ENCODE data around the gene ROMO1. TPM values are rescaled to one million over a fixed set of nuclear protein-coding genes. Genes with fewer than 3 reads are reported as not detected.

The ROMO1 gene
- polyA plus RNA-seq, 10 donors: 45.8 to 96.6 (median 63.3) TPM

DNA sequence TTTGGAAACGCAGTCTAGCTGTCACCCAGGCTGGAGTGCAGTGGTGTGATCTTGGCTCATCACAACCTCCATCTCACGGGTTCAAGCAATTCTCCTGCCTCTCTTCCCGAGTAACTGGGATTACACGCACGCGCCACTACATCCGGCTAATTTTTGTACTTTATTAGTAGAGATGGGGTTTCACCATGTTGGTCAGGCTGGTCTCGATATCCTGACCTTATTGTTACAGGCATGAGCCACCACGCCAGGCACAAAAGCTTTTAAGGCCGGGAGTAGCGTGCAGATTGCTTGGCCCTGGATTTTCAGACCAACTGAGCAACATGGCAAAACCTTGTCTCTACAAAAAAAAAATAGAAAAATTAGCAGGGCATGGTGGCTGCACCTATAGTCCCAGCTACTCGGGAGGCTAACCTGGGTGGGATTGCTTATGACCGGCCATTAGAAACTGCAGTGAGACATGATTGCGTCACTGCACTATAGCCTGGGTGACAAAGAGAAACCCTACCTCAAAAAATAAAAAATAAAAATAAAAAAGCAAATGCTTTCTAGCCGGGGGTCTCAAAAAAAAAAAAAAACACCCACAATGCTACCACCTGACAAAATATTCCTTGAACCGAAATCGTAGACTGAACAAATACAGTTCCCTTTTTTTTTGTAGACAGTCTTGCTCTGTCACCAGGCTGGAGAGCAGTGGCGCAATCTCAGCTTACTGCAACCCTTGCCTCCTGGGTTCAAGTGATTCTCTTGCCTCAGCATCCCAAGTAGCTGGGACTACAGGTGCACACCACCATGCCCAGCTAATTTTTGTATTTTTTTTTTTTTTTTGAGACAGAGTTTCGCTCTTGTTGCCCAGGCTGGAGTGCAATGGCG, 27.9 kb downstream of the ROMO1 start:
- no peak for DNase-seq

DNA sequence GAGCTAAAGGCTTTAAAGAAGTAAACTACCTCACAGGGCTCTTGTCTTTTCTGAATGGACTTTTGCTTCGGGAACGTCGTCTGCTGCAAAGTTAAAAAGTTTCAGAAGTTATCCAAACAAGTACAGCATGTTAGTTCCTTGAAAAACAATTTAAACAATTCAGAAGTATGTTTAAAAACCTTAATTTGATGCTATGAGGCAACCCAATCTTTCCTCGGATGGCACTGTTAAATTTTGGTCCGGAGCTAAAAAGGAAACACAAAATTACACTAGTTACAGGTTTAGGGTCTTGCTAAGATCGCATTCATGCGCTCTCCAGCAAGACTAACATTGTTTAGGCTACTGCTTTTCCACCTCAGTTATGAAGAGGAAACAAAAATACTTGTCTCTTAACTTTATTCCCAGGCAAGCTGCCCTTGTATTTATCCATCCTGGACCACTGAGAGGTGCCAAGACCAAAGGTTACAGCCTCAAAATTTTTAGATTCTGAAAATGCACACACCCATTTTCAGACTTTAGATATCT, 30.1 kb downstream of the ROMO1 start:
- DNase-seq: no peak

DNA sequence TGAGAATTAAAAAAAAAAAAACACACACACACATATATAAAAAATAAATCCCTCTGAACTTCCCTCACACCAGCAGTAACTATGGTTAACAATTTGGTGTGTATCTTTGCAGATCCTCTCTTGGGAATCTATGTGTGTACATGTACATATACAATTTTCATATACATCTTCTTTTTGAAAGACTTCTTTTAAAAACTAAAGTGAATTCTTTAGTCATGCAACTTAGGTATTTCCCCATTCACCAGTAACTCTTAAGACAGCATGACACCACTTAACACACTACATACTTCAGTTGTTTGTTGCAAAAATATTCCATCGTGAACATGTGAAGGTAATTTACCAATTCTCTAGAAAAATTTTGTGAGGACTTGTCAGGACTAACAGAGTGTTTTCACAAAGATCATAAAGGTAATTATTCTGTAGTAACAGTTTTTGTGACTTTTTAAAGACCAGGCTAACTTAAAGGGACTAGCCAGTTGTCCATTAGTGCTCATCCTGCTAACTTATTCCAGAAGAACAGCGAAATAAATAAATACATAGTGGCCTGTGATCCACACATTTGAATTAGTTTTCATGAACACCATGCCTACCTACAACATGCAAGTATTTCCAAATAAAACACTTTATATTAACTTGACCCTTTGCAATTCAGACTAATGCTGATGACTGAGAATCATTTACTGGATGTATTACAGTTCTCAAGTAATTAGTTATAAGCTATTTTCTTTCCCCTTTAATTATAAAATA, 30.8 kb downstream of the ROMO1 start:
- no peak for DNase-seq

DNA sequence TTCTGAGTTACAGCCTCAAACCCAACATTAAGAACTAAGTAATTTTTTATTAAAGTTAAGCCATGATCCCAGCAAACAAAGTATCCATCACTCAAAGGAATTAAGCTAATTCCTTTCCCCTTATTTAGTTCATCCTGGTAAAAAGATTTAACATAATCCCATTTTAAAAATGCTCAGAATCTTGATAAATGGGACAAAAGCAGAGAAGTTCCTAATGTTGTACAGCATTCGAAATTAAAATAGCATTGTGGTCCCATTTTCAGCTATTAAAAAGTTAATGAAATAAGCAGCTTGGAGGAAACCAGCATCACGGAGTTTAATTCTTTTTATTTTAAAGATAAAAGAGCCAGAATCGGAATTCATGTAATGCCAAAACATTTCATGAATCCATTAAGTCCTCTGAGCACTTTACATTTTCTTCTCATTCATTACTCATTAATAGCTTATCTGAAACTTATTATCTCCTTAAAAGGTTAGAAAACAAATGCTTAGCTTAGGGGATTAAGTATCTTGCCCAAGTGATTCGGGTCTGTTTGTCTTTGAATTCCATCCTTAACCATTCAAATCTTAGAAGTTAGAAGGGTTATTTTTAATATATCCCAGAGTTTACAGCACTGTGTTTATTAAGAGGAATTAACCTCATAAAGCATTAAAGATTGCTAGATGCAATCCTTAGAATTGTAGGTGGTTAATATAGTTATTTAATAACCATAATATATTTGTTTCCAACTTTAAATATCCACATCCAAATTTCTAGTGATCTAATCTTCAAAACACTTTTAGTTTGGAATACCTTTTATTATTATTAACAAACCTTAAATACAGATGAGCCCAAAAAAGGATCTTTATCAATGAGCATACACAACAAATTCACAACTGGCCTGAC, 31.6 kb downstream of the ROMO1 start:
- DNase-seq: no peak

DNA sequence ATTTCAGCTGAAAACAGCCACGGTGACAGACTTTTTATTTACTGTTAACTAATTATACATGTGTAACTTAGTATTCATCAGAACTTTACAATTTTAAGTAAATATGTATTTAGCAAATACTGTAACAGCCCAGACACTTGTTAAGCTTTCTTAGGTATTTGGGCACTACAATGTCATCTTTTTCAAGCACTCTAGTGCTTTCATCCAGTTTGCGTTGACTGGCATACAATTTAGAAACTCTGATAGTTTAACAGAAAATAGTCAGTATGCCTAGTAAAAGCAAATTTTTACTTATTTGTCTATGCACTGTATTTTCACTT, 32.2 kb downstream of the ROMO1 start:
- no peak for DNase-seq

DNA sequence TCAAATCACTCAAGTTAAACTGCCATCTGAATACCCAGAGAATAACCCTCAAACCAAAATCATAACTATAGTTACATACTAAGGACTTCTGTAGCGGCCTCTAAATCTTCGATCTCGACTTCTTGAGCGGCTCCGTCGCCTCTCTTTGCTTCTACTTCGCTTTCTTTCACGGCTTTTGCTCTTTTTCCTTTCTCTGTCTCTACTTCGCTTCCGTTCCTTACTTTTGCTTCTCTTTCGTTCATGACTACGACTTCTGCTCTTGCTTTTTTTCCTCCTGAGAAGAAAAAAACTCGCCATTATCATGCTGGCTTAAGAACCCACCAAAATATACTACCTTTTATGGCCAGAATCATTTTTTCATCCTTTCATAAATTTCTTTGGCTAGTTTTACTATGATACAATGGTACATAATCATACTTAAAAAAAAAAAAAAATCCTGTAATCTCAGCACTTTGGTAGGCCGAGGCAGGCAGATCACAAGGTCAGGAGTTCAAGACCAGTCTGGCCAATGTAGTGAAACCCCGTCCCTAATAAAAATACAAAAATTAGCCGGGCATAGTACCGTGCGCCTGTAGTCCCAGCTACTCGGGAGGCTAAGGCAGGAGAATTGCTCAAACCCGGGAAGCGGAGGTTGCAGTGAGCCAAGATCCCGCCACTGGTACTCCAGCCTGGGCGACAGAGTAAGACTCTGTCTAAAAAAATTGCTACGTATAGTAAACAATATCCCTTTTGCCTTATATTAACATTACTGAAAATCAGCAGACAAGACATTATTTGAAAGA, 32.8 kb downstream of the ROMO1 start:
- no peak for DNase-seq

DNA sequence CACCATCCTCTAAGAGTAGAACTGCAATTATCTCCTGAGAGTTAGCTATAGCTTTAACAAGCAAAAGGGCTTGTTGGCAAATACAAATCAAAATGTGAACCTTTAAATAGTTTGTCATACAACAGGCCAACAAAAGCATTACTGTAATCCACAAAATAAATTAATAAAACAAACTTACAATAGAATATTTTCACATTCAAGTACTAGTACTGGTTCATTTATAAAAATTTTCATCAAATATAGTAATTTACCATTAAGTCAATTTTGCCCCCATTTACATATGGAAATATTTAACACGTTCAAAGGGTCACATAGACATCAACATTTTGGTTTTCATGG, 33.4 kb downstream of the ROMO1 start:
- no peak for DNase-seq

DNA sequence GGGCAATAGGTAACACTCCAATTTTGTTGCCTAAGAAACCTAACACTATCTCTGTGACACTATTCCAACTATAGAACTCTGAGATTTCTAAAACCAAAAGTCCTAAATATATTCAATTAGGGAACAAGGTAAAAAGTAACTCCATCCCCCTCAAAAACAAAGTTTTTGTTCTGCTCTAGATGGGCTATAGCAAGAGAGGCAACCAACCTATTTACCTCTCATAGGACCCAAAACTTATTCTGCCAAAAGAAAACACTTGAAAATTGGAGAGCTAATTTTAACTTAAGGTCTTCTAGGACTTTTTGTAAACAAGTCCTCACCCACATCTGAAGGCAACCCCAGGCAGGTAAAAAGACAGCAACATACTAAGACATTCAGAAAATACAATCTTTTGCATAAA, 35.2 kb downstream of the ROMO1 start:
- DNase-seq: no peak

DNA sequence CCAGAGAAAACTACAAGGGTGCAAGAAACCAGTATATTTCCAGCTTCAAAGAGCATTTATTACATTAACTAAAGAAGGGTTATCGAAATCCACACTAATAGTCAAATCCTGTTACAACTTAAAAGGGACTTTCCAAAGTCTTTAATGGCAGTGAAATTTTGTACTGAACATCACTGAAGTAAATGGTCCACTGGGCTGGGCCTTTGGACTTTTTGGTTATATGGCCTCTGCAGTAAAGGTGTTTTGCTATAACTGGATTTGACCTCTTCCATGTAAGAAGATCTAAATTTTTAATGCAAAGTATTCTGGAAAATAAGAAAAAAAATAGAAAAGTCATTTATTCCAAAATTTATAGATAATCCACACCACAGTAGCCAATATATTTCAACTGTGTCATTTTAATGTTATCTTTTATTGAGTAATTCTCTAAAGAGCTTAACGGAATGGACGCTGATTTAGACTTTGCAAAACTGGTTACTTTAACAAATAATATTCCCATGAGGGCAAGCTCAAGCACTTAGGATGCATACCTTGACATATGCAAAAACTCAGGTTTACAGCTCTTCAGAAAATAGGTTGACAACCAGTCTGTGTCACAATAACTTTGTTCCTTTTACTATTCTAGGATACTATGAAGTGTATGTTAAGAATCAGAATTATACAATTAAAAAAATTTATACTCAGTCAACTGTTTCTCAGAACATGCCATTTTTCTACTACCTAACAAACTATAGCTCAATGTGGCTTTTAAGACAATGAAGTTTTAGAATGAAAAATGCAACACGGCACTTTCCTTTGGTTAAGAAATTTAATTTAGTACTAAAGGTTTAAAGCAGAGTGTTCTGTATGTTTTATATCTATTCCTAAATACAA, 35.8 kb downstream of the ROMO1 start:
- DNase-seq: no peak

DNA sequence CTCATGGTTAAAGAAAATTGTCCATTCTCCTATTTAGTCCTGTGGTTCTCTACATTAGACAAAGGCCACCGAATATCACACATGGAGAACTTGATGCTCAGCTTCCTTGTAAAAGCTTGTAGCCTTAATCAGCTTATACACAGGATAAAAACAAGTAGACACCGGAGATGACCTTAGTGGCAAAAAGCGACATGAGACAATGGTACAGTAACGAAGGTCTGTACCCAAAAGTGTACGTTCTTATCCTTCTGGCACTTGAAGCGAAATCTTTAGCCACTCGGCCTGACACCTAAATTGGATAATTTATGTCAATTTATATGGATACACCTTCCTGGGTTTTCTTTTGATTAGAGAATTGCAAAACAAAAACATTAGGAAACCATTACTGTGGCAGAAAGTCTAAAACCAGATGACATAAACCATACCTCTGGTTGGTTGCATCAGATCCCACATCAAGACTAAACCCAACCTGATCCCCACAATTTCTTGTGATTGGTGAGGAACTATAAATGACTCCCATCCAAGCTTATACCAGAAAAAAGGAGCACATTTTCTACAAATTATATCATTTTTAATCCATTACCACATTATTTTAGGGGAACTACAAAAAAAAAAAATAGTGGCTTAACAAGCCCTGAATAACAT, 36.7 kb downstream of the ROMO1 start:
- DNase-seq: no peak

DNA sequence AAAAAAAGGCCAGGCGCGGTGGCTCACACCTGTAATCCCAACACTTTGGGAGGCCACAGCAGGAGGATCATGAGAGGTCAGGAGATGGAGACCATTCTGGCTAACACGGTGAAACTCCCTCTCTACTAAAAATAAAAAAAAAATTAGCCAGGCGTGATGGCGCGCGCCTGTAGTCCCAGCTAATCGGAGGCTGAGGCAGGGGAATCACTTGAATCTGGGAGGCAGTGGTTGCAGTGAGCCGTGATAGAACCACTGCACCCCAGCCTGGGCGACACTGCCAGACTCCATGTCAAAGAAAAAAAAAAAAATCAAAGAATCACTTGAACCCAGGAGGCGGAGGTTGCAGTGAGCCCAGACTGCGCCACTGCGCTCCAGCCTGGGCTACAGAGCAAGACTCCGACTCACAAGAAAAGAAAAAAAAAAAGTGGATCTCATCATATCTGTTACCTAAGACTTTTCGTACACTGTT, 38.7 kb downstream of the ROMO1 start:
- DNase-seq: no peak

DNA sequence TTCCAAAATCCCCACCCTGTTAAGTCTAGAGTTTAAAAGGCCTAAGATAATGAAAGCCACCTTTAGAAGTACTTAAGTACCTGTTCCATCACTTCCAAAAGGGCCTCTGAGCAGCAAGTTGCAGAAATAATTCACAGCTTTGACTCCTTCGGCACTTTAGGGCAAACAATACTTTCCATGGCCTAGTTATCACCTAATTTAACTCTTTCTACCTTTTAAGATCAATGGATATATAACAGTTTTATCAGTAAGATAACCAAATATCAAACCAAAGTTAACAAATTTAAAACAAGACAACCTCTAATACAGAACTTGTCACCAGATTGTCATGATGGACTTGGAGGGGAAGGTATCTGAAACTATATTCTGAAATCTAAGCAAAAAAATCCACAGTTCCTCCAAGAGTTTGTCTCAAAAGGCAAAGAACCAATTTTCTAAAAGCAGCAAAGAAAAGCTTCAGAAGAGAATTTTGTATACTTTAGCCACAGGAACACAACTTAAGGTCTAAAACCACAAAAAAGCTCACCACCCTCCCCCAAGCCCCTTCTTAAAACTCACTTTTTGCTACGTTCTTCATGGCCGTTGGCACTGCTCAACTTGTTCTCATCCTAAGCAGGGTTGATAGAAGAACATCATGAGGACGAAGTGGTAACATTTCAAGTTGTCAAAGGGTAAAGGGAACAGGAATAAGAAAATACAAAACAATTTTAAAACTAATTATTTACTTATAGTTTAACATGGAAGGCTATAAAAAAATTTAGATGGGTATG, 39.4 kb downstream of the ROMO1 start:
- no peak for DNase-seq

DNA sequence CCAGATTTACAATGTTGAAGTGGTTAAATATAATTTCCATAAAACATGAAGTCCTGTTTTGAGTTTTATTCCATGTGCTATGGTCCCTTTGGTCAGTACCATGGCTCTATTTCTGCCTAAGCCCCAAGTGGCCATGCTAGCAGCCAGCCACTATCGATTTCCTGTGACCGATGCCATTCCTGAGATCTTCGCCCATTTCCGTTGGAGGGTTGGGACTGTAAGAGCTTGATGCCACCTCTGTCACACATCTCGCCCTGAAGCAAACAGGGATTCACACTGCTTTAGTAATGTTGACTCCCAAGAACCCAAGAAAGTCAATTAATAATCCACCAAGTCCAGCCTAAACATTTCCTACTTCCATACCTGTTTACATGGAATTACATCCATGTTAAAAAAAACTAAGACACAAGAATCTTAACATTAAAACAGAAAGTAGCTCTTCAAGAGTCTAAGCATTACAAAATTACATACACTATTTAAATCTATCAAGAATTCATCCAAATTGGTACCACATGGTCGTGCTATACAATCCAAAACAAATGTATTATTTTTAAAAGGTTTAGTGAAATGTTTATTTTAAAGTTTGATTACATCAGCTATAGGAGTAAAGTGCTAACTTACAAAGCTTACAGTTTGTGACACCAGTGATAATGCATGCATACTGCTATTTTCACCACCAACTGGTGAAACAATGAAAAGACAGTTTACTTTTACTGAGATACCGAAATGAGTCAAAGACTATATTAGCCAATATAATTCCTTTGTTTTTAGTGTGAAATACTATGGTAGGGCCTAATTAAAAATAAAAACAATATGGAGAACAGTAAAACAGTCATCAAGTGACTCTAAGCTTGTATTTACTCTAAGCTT, 40.3 kb downstream of the ROMO1 start:
- DNase-seq: peak in 1 of 3 donors; percentile 22

DNA sequence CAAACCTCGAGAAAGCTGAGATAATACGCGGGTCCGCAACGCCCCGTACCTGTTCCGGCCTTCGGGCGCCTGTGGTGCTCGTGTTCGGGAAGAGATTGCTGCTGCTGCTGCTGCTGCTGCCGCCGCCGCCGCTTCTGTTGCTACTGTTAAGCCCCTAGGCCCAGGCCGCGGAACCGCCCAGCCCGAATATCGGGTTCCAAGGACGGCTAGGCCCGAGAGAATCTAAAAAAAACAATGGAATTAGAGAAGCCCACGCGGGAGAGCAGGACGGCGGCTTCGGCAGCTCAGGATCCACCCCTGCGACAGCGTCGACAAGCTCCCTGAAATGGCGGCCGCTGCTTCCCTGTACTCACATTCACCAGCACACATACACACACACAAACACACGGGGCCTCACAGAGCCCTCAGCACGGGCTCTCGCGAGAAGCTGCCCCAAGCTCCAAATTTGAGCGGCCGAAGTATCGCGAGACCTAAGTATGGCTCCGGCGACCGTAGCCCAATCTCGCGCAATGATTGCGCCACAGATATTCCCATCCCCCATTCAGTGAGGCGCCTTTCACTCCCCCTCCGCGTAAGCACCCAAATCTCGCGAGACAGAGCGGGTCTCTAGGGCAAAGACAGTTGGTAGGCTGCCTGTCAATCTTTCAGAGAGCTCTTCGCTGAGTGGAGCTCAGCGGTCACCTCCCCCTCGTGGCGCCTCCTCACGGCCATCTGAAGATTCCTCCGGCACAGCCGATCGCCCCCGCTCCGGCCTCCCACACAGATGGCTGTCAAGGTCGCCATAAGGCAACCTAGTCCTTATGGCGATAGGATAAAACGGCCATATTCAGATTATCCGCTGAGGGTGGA, 42.9 kb downstream of the ROMO1 start, which contains the start of gene RBM39:
RBM39 (minus strand) TSS at position 369 of the 849 bp plus-strand sequence. CDS start 1,386 bp downstream, outside the sequence.
- DNase-seq: peak; percentile 100

DNA sequence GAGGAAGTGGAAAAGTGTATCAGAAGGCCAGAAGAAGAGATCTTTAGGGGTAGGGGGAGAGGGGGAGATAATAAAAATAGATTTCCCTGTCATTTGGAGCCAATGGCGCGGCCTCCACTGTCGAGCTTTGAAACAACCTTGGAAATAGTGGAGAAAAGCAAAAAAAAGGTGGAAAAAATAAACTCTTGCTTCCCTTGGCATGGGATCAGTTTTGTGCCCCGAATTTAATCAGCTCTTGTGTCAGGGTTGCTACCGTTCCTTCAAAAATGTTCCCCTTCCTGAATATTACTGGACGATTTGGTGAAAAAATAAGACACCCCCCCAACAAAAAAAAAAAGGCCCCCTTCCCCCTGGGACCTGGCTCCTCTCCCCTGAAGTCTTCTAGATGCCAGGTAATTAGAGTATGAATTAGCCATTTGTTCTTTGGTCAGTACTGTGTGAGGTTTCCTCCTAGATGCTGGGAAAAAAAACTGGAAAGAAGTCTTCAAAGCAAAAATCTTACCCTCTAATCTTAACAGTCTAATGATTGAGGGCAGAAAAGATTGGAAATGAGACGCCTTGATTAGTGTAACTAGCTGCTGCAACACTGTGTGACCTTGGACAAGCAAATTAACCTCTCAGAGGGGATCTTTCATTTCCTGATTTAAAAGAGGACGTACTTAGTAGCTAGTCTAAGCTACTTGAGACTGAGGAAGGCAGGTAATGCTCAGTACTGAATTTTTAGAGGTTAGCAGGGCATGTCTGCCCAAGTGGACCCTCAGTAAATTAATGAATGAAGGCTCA, 43.7 kb downstream of the ROMO1 start:
- DNase-seq: peak; percentile 18 to 60 (median 28)

All from muscle of back (tissue), 11 donors.